HFFc6 (cell line): Measurements from ENCODE around the gene CDH11. TPM values are rescaled to one million over a fixed set of nuclear protein-coding genes. Genes with fewer than 3 reads are reported as not detected.
A peak's percentile ranks its signal among the peaks of the same experiment; 100 is the strongest.

Source experiments
- DNase-seq: peaks from one replicate; pipeline ENCODE4 v3.0.0-alpha.2; 2018
- H3K27ac Mint-ChIP-seq: 2 replicates; pipeline ENCODE4 v1.8.0; 2020; ENCODE audit warnings: mild to moderate bottlenecking, mixed read lengths
- H3K27me3 Mint-ChIP-seq: 2 replicates; pipeline ENCODE4 v1.8.0; 2021; ENCODE audit warnings: mild to moderate bottlenecking, moderate library complexity, mixed read lengths; ENCODE audit not compliant: insufficient read depth
- H3K36me3 Mint-ChIP-seq: 2 replicates; pipeline ENCODE4 v1.8.0; 2021; ENCODE audit warnings: low read depth, mixed read lengths
- H3K4me1 Mint-ChIP-seq: 2 replicates; pipeline ENCODE4 v1.8.0; 2020; ENCODE audit warnings: low read depth, mixed read lengths
- H3K4me3 Mint-ChIP-seq: 2 replicates; pipeline ENCODE4 v1.8.0; 2020; ENCODE audit warnings: mild to moderate bottlenecking, moderate library complexity, mixed read lengths
- H3K9me3 Mint-ChIP-seq: 2 replicates; pipeline ENCODE4 v1.8.0; 2020; ENCODE audit warnings: mild to moderate bottlenecking, mixed read lengths
- total RNA-seq, 6 experiments: library from RNA; stranded (reverse); fragmentation: NEBNext Ultra II Directional; extraction: Animal tissue kit (Norgen Biotek cat#: 25700); gene quantifications; 2 replicates in 1 of 6; 3 replicates in 5 of 6; pipeline ENCODE4 v1.2.3, GENCODE V29; 2021
- TF ChIP-seq, protein P1 (sequence below): fragments of 200-600 bp; sonication (generic); IDR thresholded peaks from 2 replicates; pipeline ENCODE4 v1.5.0; 2021; ENCODE audit warnings: antibody characterized with exemption, mild to moderate bottlenecking

CDH11 gene
- total RNA-seq, 6 experiments from 2014 or later, result 507 to 539 (median 527) TPM

- peak overlapping the region; percentile 69; the same call in 1 of the 2 replicates for H3K27ac Mint-ChIP-seq
- no peaks in the 10 kb centered on the region for H3K9me3 Mint-ChIP-seq
- peaks cover 69% of the 10 kb centered on the region for H3K4me1 Mint-ChIP-seq
- peak; percentile 33 for DNase-seq
- H3K27me3 Mint-ChIP-seq, result no peaks in the 10 kb centered on the region
- H3K36me3 Mint-ChIP-seq, result peaks cover 57% of the 10 kb centered on the region
- TF ChIP-seq, protein P1, sequence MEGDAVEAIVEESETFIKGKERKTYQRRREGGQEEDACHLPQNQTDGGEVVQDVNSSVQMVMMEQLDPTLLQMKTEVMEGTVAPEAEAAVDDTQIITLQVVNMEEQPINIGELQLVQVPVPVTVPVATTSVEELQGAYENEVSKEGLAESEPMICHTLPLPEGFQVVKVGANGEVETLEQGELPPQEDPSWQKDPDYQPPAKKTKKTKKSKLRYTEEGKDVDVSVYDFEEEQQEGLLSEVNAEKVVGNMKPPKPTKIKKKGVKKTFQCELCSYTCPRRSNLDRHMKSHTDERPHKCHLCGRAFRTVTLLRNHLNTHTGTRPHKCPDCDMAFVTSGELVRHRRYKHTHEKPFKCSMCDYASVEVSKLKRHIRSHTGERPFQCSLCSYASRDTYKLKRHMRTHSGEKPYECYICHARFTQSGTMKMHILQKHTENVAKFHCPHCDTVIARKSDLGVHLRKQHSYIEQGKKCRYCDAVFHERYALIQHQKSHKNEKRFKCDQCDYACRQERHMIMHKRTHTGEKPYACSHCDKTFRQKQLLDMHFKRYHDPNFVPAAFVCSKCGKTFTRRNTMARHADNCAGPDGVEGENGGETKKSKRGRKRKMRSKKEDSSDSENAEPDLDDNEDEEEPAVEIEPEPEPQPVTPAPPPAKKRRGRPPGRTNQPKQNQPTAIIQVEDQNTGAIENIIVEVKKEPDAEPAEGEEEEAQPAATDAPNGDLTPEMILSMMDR, result no peak
- peak overlapping the region; percentile 28; the same call in 1 of the 2 replicates for H3K4me3 Mint-ChIP-seq
Observed at GRCh38 chr16:65098916-65099315, 22.9 kb downstream of the CDH11 start.

GRCh38 chr16:65097296-65097695, 24.6 kb downstream of the CDH11 start:
- H3K4me1 Mint-ChIP-seq, result peaks cover 65% of the 10 kb centered on the region
- no peak overlapping the region for H3K4me3 Mint-ChIP-seq
- no peaks in the 10 kb centered on the region for H3K9me3 Mint-ChIP-seq
- peak overlapping the region; percentile 40 for H3K27ac Mint-ChIP-seq
- TF ChIP-seq, protein P1, result no peak
- no peak for DNase-seq
- H3K36me3 Mint-ChIP-seq, result peaks cover 60% of the 10 kb centered on the region
- H3K27me3 Mint-ChIP-seq, result no peaks in the 10 kb centered on the region

DNA sequence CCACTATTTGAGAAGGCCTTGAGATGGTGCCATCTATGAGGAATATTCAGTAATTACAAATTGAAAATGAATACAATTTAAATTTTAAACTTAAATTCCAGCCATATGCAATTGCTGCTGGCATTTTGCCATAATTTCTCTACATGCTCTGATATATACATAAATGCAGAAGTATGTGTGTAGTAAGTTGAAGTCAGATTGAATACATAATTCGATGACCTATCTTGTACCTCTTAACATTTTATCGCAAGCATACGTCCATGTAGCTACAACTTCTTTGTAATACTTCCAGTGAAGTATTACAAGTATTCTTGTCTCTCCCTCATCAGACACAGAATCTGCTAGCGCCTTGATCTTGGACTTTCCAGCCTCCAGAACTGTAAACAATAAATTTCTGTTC, 26.0 kb downstream of the CDH11 start:
- H3K36me3 Mint-ChIP-seq, result peaks cover 52% of the 10 kb centered on the region
- H3K4me1 Mint-ChIP-seq, result peaks cover 65% of the 10 kb centered on the region
- H3K4me3 Mint-ChIP-seq, result no peak overlapping the region
- H3K27me3 Mint-ChIP-seq, result no peaks in the 10 kb centered on the region
- TF ChIP-seq, protein P1, result no peak
- H3K9me3 Mint-ChIP-seq, result no peaks in the 10 kb centered on the region
- H3K27ac Mint-ChIP-seq, result no peak overlapping the region
- no peak for DNase-seq

- Mint-ChIP-seq H3K9me3 (no peaks in the 10 kb centered on the region), H3K27me3 (no peaks in the 10 kb centered on the region), H3K36me3 (peaks cover 48% of the 10 kb centered on the region), H3K27ac (no peak overlapping the region), H3K4me3 (no peak overlapping the region), H3K4me1 (peaks cover 65% of the 10 kb centered on the region)
- no peak for DNase-seq
- TF ChIP-seq, protein P1, result no peak
Observed at GRCh38 chr16:65095090-65095728, 26.7 kb downstream of the CDH11 start.

GRCh38 chr16:65094009-65094408, 27.9 kb downstream of the CDH11 start:
- TF ChIP-seq, protein P1, result no peak
- Mint-ChIP-seq H3K27ac (0 out of 2 replicates have a peak overlapping the region, but pooled peaks have one; percentile 11), H3K4me3 (no peak overlapping the region), H3K36me3 (peaks cover 36% of the 10 kb centered on the region), H3K27me3 (no peaks in the 10 kb centered on the region), H3K9me3 (no peaks in the 10 kb centered on the region), H3K4me1 (peaks cover 63% of the 10 kb centered on the region)
- DNase-seq, result no peak
